ENCODE results near the gene FZD7. TPM values are rescaled to one million over a fixed set of nuclear protein-coding genes. Genes with fewer than 3 reads are reported as not detected.
A peak's percentile ranks its signal among the peaks of the same experiment; 100 is the strongest.

FZD7 gene
- total RNA-seq, 4 donors from 2014 or later, result 2.6 to 11.3 (median 4.0) TPM

- Histone ChIP-seq H3K27ac (peak overlapping the region; percentile 89 to 94 (median 92)), H3K9me3 (no peaks in the 10 kb centered on the region), H3K4me1 (peaks cover 18 to 62% (median 23%) of the 10 kb centered on the region in 3 donors), H3K4me3 (peak overlapping the region in 3 of 4 donors; percentile 60 to 81 (median 80)), H3K27me3 (peaks cover 0 to 44% (median 0%) of the 10 kb centered on the region in 4 donors), H3K36me3 (peaks cover 0 to 7% (median 0%) of the 10 kb centered on the region in 3 donors)
- no peak for DNase-seq
- TF ChIP-seq CTCF (IDR thresholded peaks at IDR 0.05) (no peak), POLR2A (IDR thresholded peaks at IDR 0.05) (peak in 2 of 4 donors; percentile 17 to 33)
- intact Hi-C loops (cut with DNase I), result no loop called here
- WGBS, 2 donors, result 52 to 58% methylated on average over 7 of the region's 7 CpGs
Measured at GRCh38 chr2:202037086-202037485, 3.4 kb downstream of the FZD7 start.

- peak overlapping the region in 3 of 4 donors; percentile 6 to 29 (median 15) for H3K4me3 ChIP-seq
- no peak for TF ChIP-seq CTCF (IDR thresholded peaks at IDR 0.05)
- TF ChIP-seq POLR2A (IDR thresholded peaks at IDR 0.05), result no peak
- DNase-seq, result no peak
Measured at GRCh38 chr2:202038471-202039277, 5.0 kb downstream of the FZD7 start.

GRCh38 chr2:202039278-202040078 is 5.8 kb downstream of the FZD7 start:
- peak overlapping the region in 3 of 4 donors; percentile 57 to 91 (median 63) for H3K27ac ChIP-seq
- H3K27me3 ChIP-seq, result peaks cover 0 to 31% (median 0%) of the 10 kb centered on the region in 4 donors
- DNase-seq, result no peak
- H3K4me1 ChIP-seq, result peaks cover 12 to 59% (median 15%) of the 10 kb centered on the region in 3 donors
- TF ChIP-seq CTCF (IDR thresholded peaks at IDR 0.05) (no peak), POLR2A (IDR thresholded peaks at IDR 0.05) (no peak)
- intact Hi-C loops (cut with DNase I), result no loop called here
- H3K36me3 ChIP-seq, result peaks cover 0 to 7% (median 0%) of the 10 kb centered on the region in 3 donors
- no peaks in the 10 kb centered on the region for H3K9me3 ChIP-seq
- H3K4me3 ChIP-seq, result peak overlapping the region in 3 of 4 donors; percentile 6 to 29 (median 15)
- 56 to 58% methylated on average over 13 of the region's 13 CpGs for WGBS, 2 donors

More at GRCh38 chr2:202038471-202039277, 5.0 kb downstream of the FZD7 start:
- peak overlapping the region in 3 of 4 donors; percentile 57 to 91 (median 63) for H3K27ac ChIP-seq
- H3K9me3 ChIP-seq, result no peaks in the 10 kb centered on the region
- 47 to 53% methylated on average over 4 of the region's 4 CpGs for WGBS, 2 donors
- peaks cover 14 to 61% (median 15%) of the 10 kb centered on the region in 3 donors for H3K4me1 ChIP-seq
- H3K27me3 ChIP-seq, result peaks cover 0 to 33% (median 0%) of the 10 kb centered on the region in 4 donors
- intact Hi-C loops (cut with DNase I), result no loop called here
- peaks cover 0 to 7% (median 0%) of the 10 kb centered on the region in 3 donors for H3K36me3 ChIP-seq

- Histone ChIP-seq H3K27ac (no peak overlapping the region), H3K27me3 (peaks cover 0 to 23% (median 0%) of the 10 kb centered on the region in 4 donors), H3K4me3 (no peak overlapping the region), H3K9me3 (no peaks in the 10 kb centered on the region), H3K36me3 (peaks cover 0 to 7% (median 0%) of the 10 kb centered on the region in 3 donors), H3K4me1 (peaks cover 4 to 51% (median 10%) of the 10 kb centered on the region in 3 donors)
- no peak for DNase-seq
- 64 to 71% methylated on average over 4 of the region's 4 CpGs for WGBS, 2 donors
- TF ChIP-seq POLR2A (IDR thresholded peaks at IDR 0.05) (no peak), CTCF (IDR thresholded peaks at IDR 0.05) (no peak)
- intact Hi-C loops (cut with DNase I), result no loop called here
Measured at GRCh38 chr2:202040079-202040844, 6.6 kb downstream of the FZD7 start.
